NOMO-1 treated with dmso at 0.1 percent for 144 hours (cell line): ENCODE measurements around the gene ZNF695.
"Not testable (repeated sequence)": the region's sequence is repeated elsewhere in the genome, so short reads cannot be mapped to it uniquely, and the experiment has no call there.

Experiments used
- DNase-seq: peaks from one replicate; lab custom pipeline; 2025; ENCODE audit not compliant: unreplicated experiment; lab: John Stamatoyannopoulos, UW

Gene ZNF695

GRCh38 chr1:247007511-247008405, at the start of gene ZNF695:
Gene ZNF695 (minus strand): TSS chr1:247008057. CDS start chr1:247007908, 149 bp downstream.
- peak; percentile 91 for DNase-seq

GRCh38 chr1:247056071-247056470, 48.2 kb upstream of the ZNF695 start:
- no peak for DNase-seq

GRCh38 chr1:247054992-247055415, 47.1 kb upstream of the ZNF695 start:
- DNase-seq, result no peak

GRCh38 chr1:247047702-247048101, 39.8 kb upstream of the ZNF695 start:
- DNase-seq, result no peak

GRCh38 chr1:247047260-247047659, 39.4 kb upstream of the ZNF695 start:
- no peak for DNase-seq

- DNase-seq, result no peak
Measured at GRCh38 chr1:247043406-247043805, 35.5 kb upstream of the ZNF695 start.

- no peak for DNase-seq
Measured at GRCh38 chr1:247037511-247038320, 29.9 kb upstream of the ZNF695 start.

- DNase-seq, result not testable (repeated sequence)
Measured at GRCh38 chr1:247032306-247032705, 24.4 kb upstream of the ZNF695 start.

- DNase-seq, result not testable (repeated sequence)
Measured at GRCh38 chr1:247024658-247025057, 16.8 kb upstream of the ZNF695 start.

- DNase-seq, result no peak
Measured at GRCh38 chr1:247013391-247013790, 5.5 kb upstream of the ZNF695 start.

GRCh38 chr1:247008406-247008799, 546 bp upstream of the ZNF695 start:
- DNase-seq, result no peak

GRCh38 chr1:247004081-247004480, 3.8 kb downstream of the ZNF695 start:
- not testable (repeated sequence) for DNase-seq

- DNase-seq, result no peak
Measured at GRCh38 chr1:246989901-246990300, 18.0 kb downstream of the ZNF695 start.

GRCh38 chr1:246988316-246988715, 19.5 kb downstream of the ZNF695 start:
- no peak for DNase-seq

- no peak for DNase-seq
Measured at GRCh38 chr1:246987083-246987690, 20.7 kb downstream of the ZNF695 start.

GRCh38 chr1:246978785-246979184, 29.1 kb downstream of the ZNF695 start:
- DNase-seq, result no peak

- no peak for DNase-seq
Measured at GRCh38 chr1:246978281-246978680, 29.6 kb downstream of the ZNF695 start.

GRCh38 chr1:246971969-246972368, 35.9 kb downstream of the ZNF695 start:
- DNase-seq, result no peak

- no peak for DNase-seq
Measured at GRCh38 chr1:246971090-246971721, 36.7 kb downstream of the ZNF695 start.

GRCh38 chr1:246969621-246970020, 38.2 kb downstream of the ZNF695 start:
- DNase-seq, result no peak

GRCh38 chr1:246966502-246966901, 41.4 kb downstream of the ZNF695 start:
- no peak for DNase-seq
